Peyer's patch (tissue), 4 donors: Measurements from ENCODE around the gene DHRSX. TPM values are rescaled to one million over a fixed set of nuclear protein-coding genes. Genes with fewer than 3 reads are reported as not detected.

ENCODE experiments used
- DNase-seq, 3 donors: peaks; one replicate each; pipeline ENCODE4 v3.0.0-alpha.2; 2017 to 2019
- H3K27ac ChIP-seq, 4 donors: fragments of 200-600 bp; sonication (generic); one replicate each; pipeline ENCODE4 v1.5.1; 2016 to 2019
- H3K27me3 ChIP-seq, 2 donors: fragments of 200-600 bp; sonication (generic); one replicate each; pipeline ENCODE4 v1.5.1; 2019
- H3K36me3 ChIP-seq, 3 donors: fragments of 200-600 bp; sonication (generic); one replicate each; pipeline ENCODE4 v1.5.1; 2016 to 2019
- H3K4me1 ChIP-seq, 4 donors: fragments of 200-600 bp; sonication (generic); one replicate each; pipeline ENCODE4 v1.5.1; 2016 to 2019
- H3K4me3 ChIP-seq, 4 donors: fragments of 200-600 bp; sonication (generic); 1 replicate in 3 of 4; 2 replicates in 1 of 4; pipeline ENCODE4 v1.5.1; 2016 to 2019; ENCODE audit warnings: mild to moderate bottlenecking in 1 of 4
- H3K9me3 ChIP-seq, 4 donors: fragments of 200-600 bp; sonication (generic); one replicate each; pipeline ENCODE4 v1.5.1; 2016 to 2019; ENCODE audit warnings: mild to moderate bottlenecking in 1 of 4
- CTCF ChIP-seq, 6 experiments: fragments of 450-650 bp in 4 of 6; fragments of 200-600 bp in 2 of 6; sonication (generic) in 1 of 6; IDR thresholded peaks; one replicate each; pipeline ENCODE4 v1.5.1; 2017 to 2019; ENCODE audit warnings: antibody characterized with exemption in 6 of 6, mild to moderate bottlenecking in 3 of 6, moderate library complexity in 1 of 6
- POLR2A ChIP-seq, 2 donors: fragments of 450-650 bp; IDR thresholded peaks; one replicate each; pipeline ENCODE4 v1.5.1; 2017; ENCODE audit warnings: antibody characterized with exemption in 2 of 2, mild to moderate bottlenecking in 2 of 2, moderate library complexity in 2 of 2
- total RNA-seq, 4 donors: library from RNA; depleted of rRNA; stranded (reverse); fragments of >200 nt; gene quantifications; one replicate each; pipeline ENCODE4 v1.1.0, GENCODE V29; 2016

Gene DHRSX
- total RNA-seq, 4 donors from 2014 or later: 21.5 to 55.4 (median 40.4) TPM

- peak overlapping the region; percentile 87 to 96 (median 91) for H3K27ac ChIP-seq
- peak in 1 of 6 experiments; percentile 18 for TF ChIP-seq CTCF (IDR thresholded peaks at IDR 0.05)
- no peak for TF ChIP-seq POLR2A (IDR thresholded peaks at IDR 0.05)
- peak; percentile 27 to 71 (median 65) for DNase-seq
- peaks cover 0 to 27% (median 6%) of the 10 kb centered on the region in 4 donors for H3K4me1 ChIP-seq
- H3K36me3 ChIP-seq: peaks cover 0 to 8% (median 0%) of the 10 kb centered on the region in 3 donors
- no peaks in the 10 kb centered on the region for H3K9me3 ChIP-seq
- H3K4me3 ChIP-seq: peak overlapping the region; percentile 83 to 99 (median 87)
- H3K27me3 ChIP-seq: no peaks in the 10 kb centered on the region
These were observed 529 bp downstream of the DHRSX start for GRCh38 chrX:2500091-2500802.

DNA sequence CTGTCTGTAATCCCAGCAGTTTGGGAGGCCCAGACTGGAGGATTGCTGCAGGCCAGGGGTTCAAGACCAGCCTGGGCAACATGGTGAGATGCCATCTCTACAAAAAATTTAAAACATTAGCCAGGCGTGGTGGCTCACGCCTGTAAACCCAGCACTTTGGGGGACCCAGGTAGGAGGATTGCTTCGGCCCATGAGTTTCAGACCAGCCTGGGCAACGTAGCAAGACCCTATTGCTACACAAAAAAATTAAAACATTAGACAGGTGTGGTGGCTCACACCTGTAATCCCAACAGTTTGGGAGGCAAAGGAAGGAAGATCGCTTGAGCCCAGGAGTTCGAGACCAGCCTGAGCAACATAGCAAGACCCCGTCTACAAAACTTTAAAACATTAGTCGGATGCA is 1.3 kb downstream of the DHRSX start:
- Histone ChIP-seq H3K4me1 (peaks cover 0 to 27% (median 6%) of the 10 kb centered on the region in 4 donors), H3K36me3 (peaks cover 0 to 9% (median 0%) of the 10 kb centered on the region in 3 donors), H3K27ac (peak overlapping the region; percentile 87 to 96 (median 91)), H3K9me3 (no peaks in the 10 kb centered on the region), H3K4me3 (peak overlapping the region; percentile 83 to 99 (median 87)), H3K27me3 (no peaks in the 10 kb centered on the region)
- DNase-seq: no peak
- TF ChIP-seq CTCF (IDR thresholded peaks at IDR 0.05) (no peak), POLR2A (IDR thresholded peaks at IDR 0.05) (no peak)

- Histone ChIP-seq H3K36me3 (peaks cover 0 to 9% (median 0%) of the 10 kb centered on the region in 3 donors), H3K27me3 (no peaks in the 10 kb centered on the region), H3K27ac (peak overlapping the region; percentile 8 to 96 (median 91)), H3K9me3 (no peaks in the 10 kb centered on the region), H3K4me1 (peaks cover 0 to 27% (median 6%) of the 10 kb centered on the region in 4 donors), H3K4me3 (peak overlapping the region in 3 of 4 donors; percentile 83 to 99 (median 86))
- DNase-seq: no peak
- TF ChIP-seq CTCF (IDR thresholded peaks at IDR 0.05) (no peak), POLR2A (IDR thresholded peaks at IDR 0.05) (no peak)
These were observed 1.9 kb downstream of the DHRSX start for GRCh38 chrX:2498781-2499302.

- no peak for TF ChIP-seq POLR2A (IDR thresholded peaks at IDR 0.05)
- no peak for TF ChIP-seq CTCF (IDR thresholded peaks at IDR 0.05)
- Histone ChIP-seq H3K36me3 (peaks cover 0 to 9% (median 0%) of the 10 kb centered on the region in 3 donors), H3K4me1 (peaks cover 0 to 27% (median 6%) of the 10 kb centered on the region in 4 donors), H3K27ac (peak overlapping the region; percentile 8 to 96 (median 91)), H3K4me3 (peak overlapping the region in 2 of 4 donors; percentile 86 to 99), H3K27me3 (no peaks in the 10 kb centered on the region), H3K9me3 (no peaks in the 10 kb centered on the region)
- peak in 1 of 3 donors; percentile 69 for DNase-seq
These were observed 2.6 kb downstream of the DHRSX start for GRCh38 chrX:2497961-2498780.

- H3K27me3 ChIP-seq: no peaks in the 10 kb centered on the region
These were observed 5.2 kb downstream of the DHRSX start for GRCh38 chrX:2495595-2495994.

More at GRCh38 chrX:2495595-2495994, 5.2 kb downstream of the DHRSX start:
- TF ChIP-seq CTCF (IDR thresholded peaks at IDR 0.05) (no peak), POLR2A (IDR thresholded peaks at IDR 0.05) (no peak)
- H3K9me3 ChIP-seq: no peaks in the 10 kb centered on the region
- H3K27ac ChIP-seq: no peak overlapping the region
- H3K4me1 ChIP-seq: peaks cover 0 to 14% (median 4%) of the 10 kb centered on the region in 4 donors
- no peak overlapping the region for H3K4me3 ChIP-seq
- peak in 1 of 3 donors; percentile 33 for DNase-seq
- peaks cover 0 to 10% (median 0%) of the 10 kb centered on the region in 3 donors for H3K36me3 ChIP-seq
